Gastroesophageal sphincter (tissue), 2 donors: ENCODE data around the gene ROBO1.

Experiments
- EP300 ChIP-seq: sonication (generic); formaldehyde crosslinking; IDR thresholded peaks from one replicate; pipeline ENCODE4 v1.6.1; 2017; ENCODE audit warnings: antibody characterized with exemption, mild to moderate bottlenecking
- POLR2A ChIP-seq, 2 donors: fragments of 450-650 bp; IDR thresholded peaks; one replicate each; pipeline ENCODE4 v1.6.1; 2017; ENCODE audit warnings: antibody characterized with exemption in 2 of 2, mild to moderate bottlenecking in 2 of 2, moderate library complexity in 1 of 2

- TF ChIP-seq POLR2A (IDR thresholded peaks at IDR 0.05): no peak
- TF ChIP-seq EP300: no peak
These were observed 375.3 kb downstream of the ROBO1 start for GRCh38 chr3:79392479-79392878.
